HG03108 (cell line): ENCODE data around the gene ADAM10.

Source experiments
- ATAC-seq: cut with Tn5 transposase; IDR thresholded peaks from one replicate; pipeline ENCODE4 v1.9.1; 2021; ENCODE audit warnings: moderate library complexity; ENCODE audit not compliant: unreplicated experiment

Gene ADAM10

GRCh38 chr15:58726867-58727266 is 22.6 kb downstream of the ADAM10 start:
- no peak for ATAC-seq

GRCh38 chr15:58724466-58724865 is 25.0 kb downstream of the ADAM10 start:
- peak; percentile 83 for ATAC-seq

- no peak for ATAC-seq
Measured at GRCh38 chr15:58717357-58717756, 32.1 kb downstream of the ADAM10 start.

- no peak for ATAC-seq
Measured at GRCh38 chr15:58716027-58716426, 33.5 kb downstream of the ADAM10 start.

GRCh38 chr15:58715266-58715917 is 34.1 kb downstream of the ADAM10 start:
- no peak for ATAC-seq

GRCh38 chr15:58710701-58711100 is 38.8 kb downstream of the ADAM10 start:
- no peak for ATAC-seq

- ATAC-seq = no peak
Measured at GRCh38 chr15:58707397-58707796, 42.1 kb downstream of the ADAM10 start.

GRCh38 chr15:58705105-58705504 is 44.4 kb downstream of the ADAM10 start:
- ATAC-seq = no peak

GRCh38 chr15:58704155-58704865 is 45.2 kb downstream of the ADAM10 start:
- ATAC-seq = no peak

- no peak for ATAC-seq
Measured at GRCh38 chr15:58703610-58704009, 45.9 kb downstream of the ADAM10 start.

- ATAC-seq = no peak
Measured at GRCh38 chr15:58702233-58702632, 47.3 kb downstream of the ADAM10 start.

- no peak for ATAC-seq
Measured at GRCh38 chr15:58701376-58701775, 48.1 kb downstream of the ADAM10 start.

GRCh38 chr15:58699769-58700168 is 49.7 kb downstream of the ADAM10 start:
- no peak for ATAC-seq

- no peak for ATAC-seq
Measured at GRCh38 chr15:58698887-58699641, 50.4 kb downstream of the ADAM10 start.

GRCh38 chr15:58697220-58697619 is 52.3 kb downstream of the ADAM10 start:
- no peak for ATAC-seq

GRCh38 chr15:58696738-58697137 is 52.8 kb downstream of the ADAM10 start:
- ATAC-seq = no peak

GRCh38 chr15:58694641-58695398 is 54.7 kb downstream of the ADAM10 start:
- ATAC-seq = no peak

GRCh38 chr15:58690703-58691102 is 58.8 kb downstream of the ADAM10 start:
- no peak for ATAC-seq

- ATAC-seq = no peak
Measured at GRCh38 chr15:58689646-58690045, 59.9 kb downstream of the ADAM10 start.

- ATAC-seq = no peak
Measured at GRCh38 chr15:58686286-58686685, 63.2 kb downstream of the ADAM10 start.

- ATAC-seq = no peak
Measured at GRCh38 chr15:58684751-58685150, 64.8 kb downstream of the ADAM10 start.
